ENCODE measurements around the gene SPTBN1. TPM values are rescaled to one million over a fixed set of nuclear protein-coding genes. Genes with fewer than 3 reads are reported as not detected.

The SPTBN1 gene
- total and polyA plus RNA-seq, 2 of the 13 experiments (the other 11 are each of a cell fraction or from before 2014, with no cell fraction given) = 123 to 299 TPM

- TF ChIP-seq HMGXB3 (CRISPR knock-in tag; IDR thresholded peaks at IDR 0.05; ENCODE audit: borderline replicate concordance) (no peak; the same call in 1 of the 2 replicates), PLSCR1 (CRISPR knock-in tag; IDR thresholded peaks at IDR 0.05; ENCODE audit: borderline replicate concordance) (no peak), ELF3 (CRISPR knock-in tag; IDR thresholded peaks at IDR 0.05) (peak; percentile 96), ZNF234 (CRISPR knock-in tag; conservative IDR thresholded peaks at IDR 0.05) (no peak), ZNF143 (CRISPR knock-in tag; IDR thresholded peaks at IDR 0.05) (no peak), ZNF639 (CRISPR knock-in tag; conservative IDR thresholded peaks at IDR 0.05) (no peak), CSRNP2 (CRISPR knock-in tag; conservative IDR thresholded peaks at IDR 0.05; ENCODE audit: low read depth) (no peak), ZNF282 (IDR thresholded peaks at IDR 0.05; ENCODE audit: partially characterized antibody) (no peak), ZSCAN29 (CRISPR knock-in tag; conservative IDR thresholded peaks at IDR 0.05) (no peak), ATF7 (IDR thresholded peaks at IDR 0.05) (no peak), ATF7 (CRISPR knock-in tag; IDR thresholded peaks at IDR 0.05) (no peak), ETS1 (CRISPR knock-in tag; IDR thresholded peaks at IDR 0.05) (no peak), ZNF446 (CRISPR knock-in tag; IDR thresholded peaks at IDR 0.05) (no peak), NFATC3 (CRISPR knock-in tag; IDR thresholded peaks at IDR 0.05) (no peak), REPIN1 (CRISPR knock-in tag; IDR thresholded peaks at IDR 0.05; ENCODE audit: borderline replicate concordance, low read depth) (peak; percentile 80; the same call in 1 of the 2 replicates), GATAD2A (CRISPR knock-in tag; IDR thresholded peaks at IDR 0.05) (peak; percentile 83), RFXANK (CRISPR knock-in tag; IDR thresholded peaks at IDR 0.05) (no peak), TEAD2 (CRISPR knock-in tag; IDR thresholded peaks at IDR 0.05) (no peak), TOE1 (CRISPR knock-in tag; IDR thresholded peaks at IDR 0.05) (no peak; the same call in 1 of the 2 replicates), THYN1 (CRISPR knock-in tag; IDR thresholded peaks at IDR 0.05; ENCODE audit: borderline replicate concordance, low read depth) (no peak), HNRNPUL1 (IDR thresholded peaks at IDR 0.05; ENCODE audit: low read depth, low read length) (peak; percentile 91)
Observed at GRCh38 chr2:54579682-54580620, 123.8 kb downstream of the SPTBN1 start (continued).
